Astrocyte (in vitro differentiated cells and primary cell): ENCODE results near the gene PHF12. TPM values are rescaled to one million over a fixed set of nuclear protein-coding genes. Genes with fewer than 3 reads are reported as not detected.
A peak's percentile ranks its signal among the peaks of the same experiment; 100 is the strongest.

Experiments used
- DNase-seq: peaks from one replicate; pipeline ENCODE4 v3.0.0-alpha.2; 2010; ENCODE audit warnings: low read depth
- FAIRE-seq: peaks from 2 replicates; lab custom pipeline; 2011; peaks lifted over from hg19 to GRCh38; lab: Jason Lieb, UNC
- H2AFZ ChIP-seq: 2 replicates; pipeline ENCODE4 v1.6.0; 2012; ENCODE audit warnings: low read depth, low read length, inconsistent platforms
- H3K27ac ChIP-seq: 2 replicates; pipeline ENCODE4 v1.5.1; 2011; ENCODE audit warnings: low read depth, low read length, inconsistent platforms
- H3K27me3 ChIP-seq: 2 replicates; pipeline ENCODE4 v1.6.0; 2011; ENCODE audit warnings: low read length, inconsistent platforms; ENCODE audit not compliant: insufficient read depth
- H3K36me3 ChIP-seq: 2 replicates; pipeline ENCODE4 v1.5.1; 2011; ENCODE audit warnings: low read length, inconsistent platforms; ENCODE audit not compliant: insufficient read depth
- H3K4me1 ChIP-seq: 2 replicates; pipeline ENCODE4 v1.5.1; 2011; ENCODE audit warnings: low read length, inconsistent platforms; ENCODE audit not compliant: insufficient read depth
- H3K4me2 ChIP-seq: 2 replicates; pipeline ENCODE4 v1.6.0; 2012; ENCODE audit warnings: low read length, inconsistent platforms
- H3K4me3 ChIP-seq: 2 replicates; pipeline ENCODE4 v1.5.1; 2011; ENCODE audit warnings: low read depth, mild to moderate bottlenecking, low read length, inconsistent platforms; ENCODE audit not compliant: insufficient read depth
- H3K79me2 ChIP-seq: 2 replicates; pipeline ENCODE4 v1.6.0; 2012; ENCODE audit warnings: mild to moderate bottlenecking, low read length, inconsistent platforms; ENCODE audit not compliant: insufficient read depth
- H3K9ac ChIP-seq: 2 replicates; pipeline ENCODE4 v1.6.0; 2012; ENCODE audit warnings: mild to moderate bottlenecking, low read length, inconsistent platforms
- H3K9me3 ChIP-seq: 2 replicates; pipeline ENCODE4 v1.5.1; 2012; ENCODE audit warnings: low read depth, mild to moderate bottlenecking, low read length, inconsistent platforms; ENCODE audit not compliant: insufficient read depth
- H4K20me1 ChIP-seq: 2 replicates; pipeline ENCODE4 v1.6.0; 2012; ENCODE audit warnings: low read length, inconsistent platforms; ENCODE audit not compliant: insufficient read depth
- H3K27ac Mint-ChIP-seq: one replicate; pipeline ENCODE4 v1.8.0; 2021; ENCODE audit warnings: mild to moderate bottlenecking, mixed read lengths; ENCODE audit not compliant: unreplicated experiment
- H3K27me3 Mint-ChIP-seq: one replicate; pipeline ENCODE4 v1.8.0; 2021; ENCODE audit warnings: low read depth, mixed read lengths; ENCODE audit not compliant: unreplicated experiment
- H3K36me3 Mint-ChIP-seq: one replicate; pipeline ENCODE4 v1.8.0; 2021; ENCODE audit warnings: low read depth, mixed read lengths; ENCODE audit not compliant: unreplicated experiment
- H3K4me1 Mint-ChIP-seq: one replicate; pipeline ENCODE4 v1.8.0; 2021; ENCODE audit warnings: low read depth, mixed read lengths; ENCODE audit not compliant: unreplicated experiment
- H3K4me3 Mint-ChIP-seq: one replicate; pipeline ENCODE4 v1.8.0; 2021; ENCODE audit warnings: mild to moderate bottlenecking, moderate library complexity, mixed read lengths; ENCODE audit not compliant: unreplicated experiment
- H3K9me3 Mint-ChIP-seq: one replicate; pipeline ENCODE4 v1.8.0; 2021; ENCODE audit warnings: mild to moderate bottlenecking, mixed read lengths; ENCODE audit not compliant: unreplicated experiment
- EZH2 ChIP-seq: IDR thresholded peaks from 2 replicates; pipeline ENCODE4 v1.6.1; 2012; ENCODE audit warnings: mild to moderate bottlenecking, low read length, inconsistent platforms; ENCODE audit not compliant: insufficient read depth
- total RNA-seq: library from RNA; stranded (reverse); gene quantifications from 2 replicates; pipeline ENCODE4 v1.2.1, GENCODE V29; 2021
- TF ChIP-seq, protein P1 (sequence below): IDR thresholded peaks from 2 replicates; pipeline ENCODE4 v1.5.1; 2011; ENCODE audit warnings: low read depth, mild to moderate bottlenecking, inconsistent platforms, low read length, moderate library complexity; ENCODE audit not compliant: insufficient read depth

The PHF12 gene
- total RNA-seq, 1 donor from 2014 or later = 41.6 TPM

DNA sequence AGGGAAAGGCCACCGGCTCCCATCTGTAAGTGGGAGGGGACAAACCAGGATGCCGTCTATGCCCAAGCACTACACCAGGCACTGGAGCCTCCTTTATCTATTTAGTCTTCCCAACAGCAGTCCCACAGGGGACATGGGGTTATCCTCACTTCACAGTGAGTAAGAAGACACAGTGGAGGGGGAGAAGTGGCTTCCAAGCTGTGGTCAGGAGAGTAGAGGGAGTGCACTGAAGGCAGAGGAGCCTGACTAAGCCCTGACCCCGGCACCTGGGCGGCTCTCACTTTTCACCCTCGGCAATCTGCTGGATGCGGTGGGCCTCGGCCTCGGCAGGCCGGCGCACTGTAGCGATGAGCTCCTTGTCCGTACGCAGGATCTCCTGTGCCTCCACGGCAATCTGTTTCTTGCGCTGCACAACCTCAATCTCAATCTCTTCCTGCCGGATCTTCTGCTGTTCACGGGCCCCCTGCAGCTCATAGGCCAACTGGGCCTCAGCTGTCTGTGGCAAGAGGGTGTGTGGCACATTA is 69.7 kb downstream of the PHF12 start:
- no peak overlapping the region for H3K4me3 ChIP-seq
- no peaks in the 10 kb centered on the region for H3K9me3 ChIP-seq
- TF ChIP-seq, protein P1, sequence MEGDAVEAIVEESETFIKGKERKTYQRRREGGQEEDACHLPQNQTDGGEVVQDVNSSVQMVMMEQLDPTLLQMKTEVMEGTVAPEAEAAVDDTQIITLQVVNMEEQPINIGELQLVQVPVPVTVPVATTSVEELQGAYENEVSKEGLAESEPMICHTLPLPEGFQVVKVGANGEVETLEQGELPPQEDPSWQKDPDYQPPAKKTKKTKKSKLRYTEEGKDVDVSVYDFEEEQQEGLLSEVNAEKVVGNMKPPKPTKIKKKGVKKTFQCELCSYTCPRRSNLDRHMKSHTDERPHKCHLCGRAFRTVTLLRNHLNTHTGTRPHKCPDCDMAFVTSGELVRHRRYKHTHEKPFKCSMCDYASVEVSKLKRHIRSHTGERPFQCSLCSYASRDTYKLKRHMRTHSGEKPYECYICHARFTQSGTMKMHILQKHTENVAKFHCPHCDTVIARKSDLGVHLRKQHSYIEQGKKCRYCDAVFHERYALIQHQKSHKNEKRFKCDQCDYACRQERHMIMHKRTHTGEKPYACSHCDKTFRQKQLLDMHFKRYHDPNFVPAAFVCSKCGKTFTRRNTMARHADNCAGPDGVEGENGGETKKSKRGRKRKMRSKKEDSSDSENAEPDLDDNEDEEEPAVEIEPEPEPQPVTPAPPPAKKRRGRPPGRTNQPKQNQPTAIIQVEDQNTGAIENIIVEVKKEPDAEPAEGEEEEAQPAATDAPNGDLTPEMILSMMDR = no peak
- TF ChIP-seq EZH2 = no peak
- H3K36me3 Mint-ChIP-seq = peaks cover 27% of the 10 kb centered on the region
- H3K4me2 ChIP-seq = no peak overlapping the region
- H3K27me3 Mint-ChIP-seq = no peaks in the 10 kb centered on the region
- H3K9me3 Mint-ChIP-seq = no peaks in the 10 kb centered on the region
- no peak overlapping the region for H3K4me3 Mint-ChIP-seq
- FAIRE-seq = no peak
- no peaks in the 10 kb centered on the region for H3K36me3 ChIP-seq
- no peaks in the 10 kb centered on the region for H3K79me2 ChIP-seq
- no peaks in the 10 kb centered on the region for H3K27me3 ChIP-seq
- no peaks in the 10 kb centered on the region for H4K20me1 ChIP-seq
- H3K4me1 Mint-ChIP-seq = peaks cover 2% of the 10 kb centered on the region
- H3K4me1 ChIP-seq = no peaks in the 10 kb centered on the region
- DNase-seq = no peak
- no peak overlapping the region for H3K27ac Mint-ChIP-seq
- no peak overlapping the region for H3K27ac ChIP-seq
- no peak overlapping the region for H2AFZ ChIP-seq
- H3K9ac ChIP-seq = no peak overlapping the region

DNA sequence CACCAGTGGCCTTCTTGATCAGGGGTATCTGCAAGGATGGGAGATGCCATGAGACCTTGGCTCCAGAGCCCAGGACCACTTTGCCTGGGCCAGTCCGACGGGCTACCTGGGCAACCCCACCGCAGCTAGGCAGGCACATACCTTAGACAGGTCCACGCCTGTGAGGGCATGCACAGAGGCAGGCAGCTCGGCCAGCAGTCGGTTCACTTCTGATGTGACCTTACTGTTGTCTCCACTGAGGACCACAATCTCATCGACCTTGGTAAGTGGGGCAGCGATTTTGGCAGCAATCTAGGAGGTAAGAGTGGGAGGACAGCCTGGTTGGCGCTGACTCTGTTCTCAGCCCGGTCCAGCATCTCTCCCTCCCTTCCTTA is 70.8 kb downstream of the PHF12 start:
- Mint-ChIP-seq H3K9me3 (no peaks in the 10 kb centered on the region), H3K27me3 (no peaks in the 10 kb centered on the region), H3K36me3 (peaks cover 27% of the 10 kb centered on the region), H3K27ac (peak overlapping the region; percentile 72), H3K4me1 (peaks cover 2% of the 10 kb centered on the region), H3K4me3 (no peak overlapping the region)
- Histone ChIP-seq H3K27me3 (no peaks in the 10 kb centered on the region), H3K4me1 (no peaks in the 10 kb centered on the region), H3K9ac (no peak overlapping the region), H2AFZ (no peak overlapping the region), H3K9me3 (no peaks in the 10 kb centered on the region), H4K20me1 (no peaks in the 10 kb centered on the region), H3K36me3 (no peaks in the 10 kb centered on the region), H3K27ac (no peak overlapping the region), H3K4me2 (no peak overlapping the region), H3K4me3 (no peak overlapping the region), H3K79me2 (no peaks in the 10 kb centered on the region)
- TF ChIP-seq, protein P1 = no peak
- TF ChIP-seq EZH2 = no peak
- DNase-seq = no peak
- no peak for FAIRE-seq

DNA sequence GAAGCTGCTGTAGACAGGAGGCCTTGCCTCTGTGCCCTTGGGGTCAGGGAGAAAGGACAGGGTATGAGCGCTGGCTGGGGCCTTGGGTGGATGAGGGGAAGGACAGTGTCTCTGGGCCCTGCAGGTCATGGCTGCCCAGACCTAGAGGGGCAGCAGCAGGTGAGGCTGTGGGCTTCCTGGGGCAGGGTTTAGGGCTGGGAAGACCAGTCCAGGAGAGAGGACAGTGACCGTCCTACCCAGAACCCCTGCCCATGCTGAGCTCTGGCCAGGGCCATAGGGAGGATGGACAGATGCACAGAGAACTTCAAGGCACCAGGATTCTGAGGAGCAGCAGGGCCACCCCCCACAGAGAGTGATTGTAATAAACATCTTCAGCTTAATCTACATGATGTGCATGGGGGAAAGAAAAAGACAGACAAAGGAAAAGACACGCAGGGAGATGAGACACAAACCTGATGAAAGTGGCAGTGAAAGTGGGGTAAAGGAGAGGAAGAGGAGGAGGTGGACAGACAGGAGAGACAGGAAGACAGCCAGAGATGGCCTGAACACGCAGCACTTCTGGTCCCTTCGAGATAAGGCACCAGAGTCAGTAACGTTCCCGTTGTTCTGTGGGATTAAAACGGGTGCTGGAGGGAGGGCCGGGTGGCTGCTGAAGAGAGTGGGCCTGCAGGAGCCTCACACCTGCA is 71.3 kb downstream of the PHF12 start:
- Histone ChIP-seq H2AFZ (no peak overlapping the region), H3K4me2 (no peak overlapping the region), H3K79me2 (no peaks in the 10 kb centered on the region), H3K4me1 (no peaks in the 10 kb centered on the region), H3K9ac (no peak overlapping the region), H3K36me3 (no peaks in the 10 kb centered on the region), H3K27me3 (no peaks in the 10 kb centered on the region), H3K27ac (no peak overlapping the region), H3K9me3 (no peaks in the 10 kb centered on the region), H4K20me1 (no peaks in the 10 kb centered on the region), H3K4me3 (no peak overlapping the region)
- peaks cover 25% of the 10 kb centered on the region for H3K36me3 Mint-ChIP-seq
- DNase-seq (no peak), FAIRE-seq (no peak)
- no peaks in the 10 kb centered on the region for H3K9me3 Mint-ChIP-seq
- peak overlapping the region; percentile 72 for H3K27ac Mint-ChIP-seq
- peaks cover 2% of the 10 kb centered on the region for H3K4me1 Mint-ChIP-seq
- no peak for TF ChIP-seq EZH2
- no peaks in the 10 kb centered on the region for H3K27me3 Mint-ChIP-seq
- H3K4me3 Mint-ChIP-seq = peak overlapping the region; percentile 36
